GM18951 (cell line): ENCODE measurements around the gene ZNHIT1.
"Not testable (repeated sequence)": the region's sequence is repeated elsewhere in the genome, so short reads cannot be mapped to it uniquely, and the experiment has no call there.

Experiments used
- POLR2A ChIP-seq: IDR thresholded peaks from 4 replicates; pipeline ENCODE4 v1.6.1; 2011; ENCODE audit warnings: mild to moderate bottlenecking; ENCODE audit not compliant: insufficient read length, insufficient read depth; ENCODE audit errors: extremely low read depth
- in situ Hi-C: fragments of 300-500 bp; cut with MboI; formaldehyde crosslinking; loops from one replicate; pipeline ENCODE4 v1.12.0; 2022; ENCODE audit warnings: low sequenced_read_pairs, mixed read lengths, inconsistent platforms; ENCODE audit not compliant: unreplicated experiment

ZNHIT1 gene

DNA sequence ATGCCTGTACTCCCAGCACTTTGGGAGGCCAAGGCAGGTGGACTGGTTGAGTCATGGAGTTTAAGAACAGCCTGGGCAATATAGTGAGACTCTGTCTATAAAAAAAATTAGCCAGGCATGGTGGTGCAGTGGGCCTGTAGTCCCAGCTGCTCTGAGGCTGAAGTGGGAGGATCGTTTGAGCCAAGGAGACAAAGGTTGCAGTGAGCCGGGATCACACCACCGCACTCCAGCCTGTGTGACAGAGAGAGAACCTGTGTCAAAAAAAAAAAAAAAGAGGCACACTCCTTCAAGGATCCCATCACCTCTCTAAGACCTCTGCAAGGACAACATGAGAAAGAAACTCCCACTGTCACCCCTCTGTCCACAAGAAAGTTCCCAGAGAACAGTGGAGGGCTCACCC lies 42.3 kb upstream of the ZNHIT1 start:
- in situ Hi-C loops, result no loop called here
- TF ChIP-seq POLR2A, result no peak

DNA sequence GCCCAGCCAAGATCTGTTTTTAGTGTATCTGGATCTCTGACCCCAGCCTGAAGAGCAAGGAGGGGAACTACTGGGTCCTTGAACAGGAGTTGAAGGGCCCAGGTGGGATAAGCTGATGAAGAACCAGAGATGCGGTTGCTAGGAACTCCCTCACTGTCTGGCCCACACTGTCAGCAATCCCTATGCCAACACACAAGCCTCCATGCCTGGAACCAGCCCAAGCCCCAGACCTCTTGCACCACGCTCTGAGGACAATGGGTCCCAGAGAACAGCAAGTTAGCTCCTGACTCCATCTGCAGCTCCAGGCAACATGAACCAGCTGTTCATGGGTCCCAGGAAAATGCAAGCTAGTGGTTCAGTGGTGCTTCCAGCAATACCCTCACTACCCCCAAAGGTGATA lies 40.3 kb upstream of the ZNHIT1 start:
- in situ Hi-C loops, result no loop called here
- no peak for TF ChIP-seq POLR2A

DNA sequence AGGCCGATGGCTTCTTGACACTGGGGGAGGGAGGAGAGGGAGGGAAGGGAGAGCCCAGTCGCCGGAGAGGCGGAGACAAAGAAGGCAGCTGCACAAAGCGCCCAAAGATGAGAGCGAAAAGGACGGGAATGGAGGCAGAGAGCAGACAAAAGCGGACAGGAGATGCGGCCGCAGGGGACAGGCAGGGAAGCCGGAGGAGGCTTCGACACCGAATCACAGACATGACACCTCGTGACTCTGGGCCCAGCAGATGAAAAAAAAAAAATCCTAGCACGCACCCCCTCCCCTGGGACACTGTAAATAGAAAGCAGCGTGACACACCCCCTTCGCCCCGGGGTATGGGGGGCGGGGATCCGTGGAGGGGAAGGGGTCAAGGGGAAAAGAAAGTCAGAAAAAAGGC lies 38.8 kb upstream of the ZNHIT1 start:
- in situ Hi-C loops, result no loop called here
- no peak for TF ChIP-seq POLR2A

DNA sequence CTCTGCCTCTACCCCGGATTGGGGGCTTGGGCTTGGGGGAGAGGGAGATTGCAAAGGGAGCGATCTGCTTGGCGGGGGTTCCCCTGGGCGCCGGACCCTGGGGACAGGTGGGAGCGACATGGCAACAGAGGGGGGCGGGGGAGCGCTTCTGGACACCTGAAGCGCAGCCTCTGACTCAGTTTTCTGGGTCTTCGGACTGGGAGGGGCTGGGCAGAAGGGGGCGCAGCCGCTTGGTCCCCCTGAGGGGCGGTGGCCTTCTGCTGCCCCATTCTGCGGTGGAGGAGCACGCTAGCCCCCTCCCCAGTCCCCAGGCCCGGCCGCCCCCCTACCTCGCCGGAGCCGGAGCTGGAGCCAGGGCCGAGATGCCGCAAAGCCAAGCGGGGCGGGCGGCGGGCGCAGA lies 38.3 kb upstream of the ZNHIT1 start:
- in situ Hi-C loops, result no loop called here
- TF ChIP-seq POLR2A, result no peak

DNA sequence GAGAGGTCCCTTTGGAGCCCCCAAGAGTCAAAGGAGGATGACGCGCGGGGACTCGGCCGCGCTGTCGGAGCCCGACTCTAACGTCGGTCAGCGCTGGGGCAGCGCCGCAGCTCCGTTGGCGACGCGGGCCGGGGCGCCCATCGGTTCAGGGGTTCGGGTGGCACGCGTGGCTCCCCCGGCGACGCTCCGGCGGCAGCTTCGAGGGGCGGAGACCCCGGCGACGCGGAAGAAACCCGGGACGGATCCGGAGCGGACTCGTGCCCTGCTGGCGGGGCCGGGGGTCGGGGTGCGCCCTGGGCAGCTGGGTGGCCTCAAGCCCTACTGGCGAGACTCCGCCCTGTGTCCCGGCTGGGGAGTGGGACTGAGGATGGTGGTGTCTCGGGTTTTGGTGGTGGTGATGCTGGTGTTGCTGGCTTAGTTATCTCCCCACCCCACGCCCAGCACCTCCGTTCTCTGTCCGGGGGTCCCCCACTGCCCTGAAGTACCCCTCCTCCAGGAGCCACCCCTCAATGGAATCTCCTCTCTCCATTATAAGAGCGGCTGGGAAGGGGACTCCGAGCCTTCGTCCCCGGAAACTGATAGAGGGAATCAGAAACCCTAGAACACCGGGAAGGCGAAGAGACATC lies 37.7 kb upstream of the ZNHIT1 start, which contains the start of gene NAT16:
NAT16 (minus strand) TSS at position 164 of the 626 bp plus-strand sequence. CDS start 5,486 bp downstream, outside the sequence.
- in situ Hi-C loops, result no loop called here
- no peak for TF ChIP-seq POLR2A

DNA sequence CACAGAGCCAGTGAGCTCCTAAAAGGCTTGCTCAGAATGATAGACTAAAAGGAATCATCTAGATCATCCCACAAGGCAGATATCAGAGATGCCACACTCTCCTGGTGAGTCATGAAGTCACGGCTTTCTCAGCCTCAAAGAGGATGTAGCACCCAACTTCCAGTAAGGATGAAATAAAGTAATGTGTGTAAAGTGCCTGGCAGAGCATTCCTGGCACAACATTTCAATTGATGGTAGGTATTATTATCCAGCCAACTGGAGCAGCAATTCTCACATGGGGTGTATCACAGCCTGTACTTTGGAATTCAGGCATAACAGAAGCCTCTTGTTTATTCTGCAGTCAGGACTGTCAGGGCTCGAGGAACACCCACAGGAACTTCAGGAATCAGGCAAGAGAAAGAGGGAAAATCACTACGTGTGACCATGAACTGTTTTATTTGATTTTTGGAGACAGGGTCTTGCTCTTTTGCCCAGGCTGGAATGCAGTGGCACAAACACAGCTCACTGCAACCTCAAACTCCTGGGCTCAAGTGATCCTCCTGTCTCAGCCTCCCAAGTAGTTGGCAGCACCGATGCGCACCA lies 32.6 kb upstream of the ZNHIT1 start:
- in situ Hi-C loops, result no loop called here
- no peak for TF ChIP-seq POLR2A

DNA sequence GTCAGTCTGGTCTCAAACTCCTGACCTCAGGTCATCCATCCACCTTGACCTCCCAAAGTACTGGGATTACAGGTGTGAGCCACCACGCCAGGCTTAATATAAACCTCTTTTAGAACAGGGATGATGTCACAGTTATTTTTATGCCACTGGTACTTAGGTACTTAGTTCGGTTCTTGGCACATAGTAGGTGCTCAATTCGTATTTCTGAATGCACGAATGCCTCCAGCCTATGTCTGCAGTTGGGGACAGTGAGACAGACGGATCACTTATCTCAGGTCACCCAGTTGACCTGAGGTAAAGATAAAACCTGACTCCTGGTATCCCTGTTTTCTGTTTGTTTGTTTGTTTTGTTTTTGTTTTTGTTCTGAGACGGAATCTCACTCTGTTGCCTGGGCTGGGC lies 31.8 kb upstream of the ZNHIT1 start:
- in situ Hi-C loops, result no loop called here
- TF ChIP-seq POLR2A, result no peak

DNA sequence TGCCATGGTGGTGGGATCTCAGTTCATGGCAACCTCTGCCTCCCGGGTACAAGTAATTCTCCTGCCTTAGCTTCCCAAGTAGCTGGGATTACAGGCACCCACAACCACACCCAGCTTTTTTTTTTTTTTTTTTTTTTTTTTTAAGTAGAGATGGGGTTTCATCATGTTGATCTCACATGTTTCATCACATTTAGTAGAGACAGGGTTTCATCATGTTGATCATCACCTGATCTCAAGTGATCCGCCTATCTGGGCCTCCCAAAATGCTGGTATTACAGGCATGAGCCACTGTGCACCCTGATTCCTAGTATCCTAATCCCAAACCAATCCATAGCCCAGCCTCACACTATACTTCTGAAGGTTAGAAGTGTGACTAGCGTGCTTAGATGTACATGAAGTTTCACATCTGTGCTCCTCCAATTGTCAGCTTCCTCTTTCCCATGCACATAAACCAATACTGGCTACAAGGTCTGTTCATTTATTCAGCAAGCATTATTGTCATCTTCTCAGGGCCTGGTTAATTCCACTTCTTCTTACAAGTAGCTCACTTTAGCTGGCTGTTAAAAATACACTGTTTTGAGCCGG lies 31.0 kb upstream of the ZNHIT1 start:
- TF ChIP-seq POLR2A, result no peak
- in situ Hi-C loops, result no loop called here

DNA sequence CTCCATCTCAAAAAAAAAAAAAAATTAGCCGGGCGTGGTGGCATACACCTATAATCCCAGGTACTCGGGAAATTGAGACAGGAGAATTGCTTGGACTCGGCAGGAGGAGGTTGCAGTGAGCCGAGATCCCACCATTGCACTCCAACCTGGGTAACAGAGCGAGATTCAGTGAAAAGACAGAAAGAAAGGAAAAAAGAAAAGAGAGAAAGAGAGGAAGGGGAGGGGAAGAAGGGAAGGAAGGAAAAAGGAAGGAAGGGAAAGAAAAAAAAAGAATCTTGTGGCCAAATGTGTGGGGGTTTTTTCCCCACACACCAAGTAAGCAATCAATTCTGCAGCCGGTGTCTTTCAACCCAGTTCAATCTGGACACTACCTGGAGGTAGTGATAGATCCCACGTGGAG lies 28.9 kb upstream of the ZNHIT1 start:
- in situ Hi-C loops, result no loop called here
- no peak for TF ChIP-seq POLR2A

DNA sequence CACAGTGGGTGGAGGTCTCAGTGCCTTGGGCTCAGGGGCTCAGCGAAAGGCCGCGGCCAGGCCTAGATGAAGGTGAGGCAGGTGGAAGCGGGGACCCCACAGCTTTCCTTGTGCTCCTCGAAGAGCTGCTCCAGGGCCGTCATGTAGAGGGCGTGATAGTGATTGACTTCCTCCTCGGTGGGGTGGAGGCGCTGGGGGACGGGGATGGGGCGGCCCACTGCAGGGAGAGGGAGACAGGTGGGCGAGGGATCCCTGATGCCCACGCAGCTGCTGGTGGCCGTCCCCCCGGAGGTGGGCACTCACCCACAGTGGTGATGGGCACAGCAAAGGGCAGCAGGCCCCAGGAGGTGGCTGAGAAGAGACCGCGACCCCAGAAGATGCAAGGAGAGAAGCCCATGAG lies 22.1 kb upstream of the ZNHIT1 start:
- TF ChIP-seq POLR2A, result no peak
- in situ Hi-C loops, result no loop called here

DNA sequence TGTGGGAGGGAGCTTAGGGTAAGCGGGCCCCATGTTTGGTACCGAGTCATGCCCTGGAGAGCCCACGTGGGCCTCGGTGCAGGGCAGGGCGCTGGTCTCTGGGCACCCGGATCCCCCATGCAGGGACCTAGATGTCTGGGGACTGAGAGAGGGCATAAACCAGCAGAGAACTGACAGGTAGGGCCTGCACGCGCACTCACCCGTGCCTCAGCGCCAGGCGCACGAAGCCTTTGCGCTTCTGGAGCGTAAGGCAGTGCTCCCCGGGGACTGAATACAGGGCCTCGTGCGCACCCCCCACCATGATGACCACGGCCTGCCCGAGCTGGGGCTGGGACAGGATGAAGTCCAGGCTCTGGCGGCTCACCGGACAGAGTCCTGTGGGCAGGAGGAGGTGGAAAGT lies 20.0 kb upstream of the ZNHIT1 start:
- in situ Hi-C loops, result no loop called here
- no peak for TF ChIP-seq POLR2A

DNA sequence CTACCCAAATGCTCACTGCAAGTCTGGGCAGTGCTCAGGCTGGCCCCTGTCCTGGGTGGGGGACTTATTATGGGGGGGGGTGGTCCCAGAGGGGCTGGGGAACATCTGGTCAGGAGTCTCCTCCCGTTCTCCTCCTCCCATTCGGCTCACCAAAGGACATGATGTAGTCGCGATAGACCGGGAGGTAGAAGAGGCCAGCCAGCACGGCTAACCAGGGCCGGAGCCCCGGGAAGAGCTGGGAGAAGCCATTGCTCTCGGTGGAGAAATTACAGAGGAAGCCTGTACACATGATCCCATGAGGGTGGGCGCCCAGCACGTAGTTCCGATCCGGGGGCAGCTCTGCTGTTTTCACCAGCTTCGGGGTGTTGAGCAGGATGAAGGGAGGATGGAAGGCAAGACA lies 19.5 kb upstream of the ZNHIT1 start:
- in situ Hi-C loops, result no loop called here
- TF ChIP-seq POLR2A, result no peak

DNA sequence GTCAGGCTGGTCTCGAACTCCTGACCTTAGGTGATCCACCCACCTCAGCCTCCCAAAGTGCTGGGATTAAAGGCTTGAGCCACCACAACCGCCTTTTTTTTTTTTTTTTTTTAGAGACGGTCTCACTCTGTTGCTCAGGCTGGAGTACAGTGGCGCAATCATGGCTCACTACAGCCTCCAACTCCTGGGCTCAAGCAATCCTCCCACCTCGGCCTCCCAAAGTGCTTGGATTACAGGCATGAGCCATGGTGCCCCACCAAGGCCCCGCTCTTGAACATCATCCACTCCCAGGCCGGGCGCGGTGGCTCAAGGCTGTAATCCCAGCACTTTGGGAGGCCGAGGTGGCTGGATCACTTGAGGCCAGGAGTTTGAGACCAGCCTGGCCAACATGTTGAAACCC lies 18.4 kb upstream of the ZNHIT1 start:
- in situ Hi-C loops, result not testable (repeated sequence)

DNA sequence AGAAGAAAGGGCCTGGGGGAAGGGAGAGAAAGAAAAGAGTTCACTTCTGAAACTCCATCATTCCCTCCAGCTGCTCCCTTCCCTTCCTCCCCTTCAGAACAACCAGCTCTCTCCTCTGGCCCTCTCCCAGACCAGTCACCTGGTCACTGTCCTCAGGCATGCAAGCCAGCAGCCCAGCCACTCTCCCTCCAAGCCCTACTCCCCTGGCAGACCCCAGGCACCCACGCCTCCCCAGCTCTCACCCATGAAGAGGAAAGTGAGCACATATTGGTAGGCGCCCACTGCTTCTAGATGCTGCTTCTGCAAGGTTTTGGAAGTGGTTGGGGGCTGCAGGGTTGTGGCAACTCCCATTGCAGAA lies 17.5 kb upstream of the ZNHIT1 start:
- in situ Hi-C loops, result no loop called here
- TF ChIP-seq POLR2A, result no peak
